Osteoblast (primary cell): Measurements from ENCODE around the gene CALD1. TPM values are rescaled to one million over a fixed set of nuclear protein-coding genes. Genes with fewer than 3 reads are reported as not detected.
A peak's percentile ranks its signal among the peaks of the same experiment; 100 is the strongest.
"Not testable (repeated sequence)": the region's sequence is repeated elsewhere in the genome, so short reads cannot be mapped to it uniquely, and the experiment has no call there.

ENCODE experiments used
- DNase-seq: peaks from one replicate; pipeline ENCODE4 v3.0.0; 2011; ENCODE audit warnings: low spot score, mixed read lengths; ENCODE audit not compliant: insufficient read length; ENCODE audit errors: missing footprints
- H2AFZ ChIP-seq: 2 replicates; pipeline ENCODE4 v1.6.0; 2011; ENCODE audit warnings: mild to moderate bottlenecking, low read length
- H3K27ac ChIP-seq: 2 replicates; pipeline ENCODE4 v1.5.1; 2011; ENCODE audit warnings: mild to moderate bottlenecking, low read depth, low read length, moderate library complexity
- H3K27me3 ChIP-seq: 2 replicates; pipeline ENCODE4 v1.6.0; 2012; ENCODE audit warnings: mild to moderate bottlenecking, control low read depth, inconsistent platforms, low read length, moderate library complexity; ENCODE audit not compliant: insufficient read depth
- H3K36me3 ChIP-seq: 2 replicates; pipeline ENCODE4 v1.5.1; 2011; ENCODE audit warnings: mild to moderate bottlenecking, low read length, control low read depth, moderate library complexity; ENCODE audit not compliant: insufficient read depth
- H3K4me1 ChIP-seq: 2 replicates; pipeline ENCODE4 v1.5.1; 2011; ENCODE audit warnings: mild to moderate bottlenecking, low read length, control low read depth, moderate library complexity; ENCODE audit not compliant: insufficient read depth
- H3K4me2 ChIP-seq: 2 replicates; pipeline ENCODE4 v1.6.0; 2011; ENCODE audit warnings: mild to moderate bottlenecking, low read length; ENCODE audit not compliant: insufficient read depth
- H3K4me3 ChIP-seq: fragments of 200-600 bp; sonication (generic); 3 replicates; pipeline ENCODE4 v1.5.1; 2012; ENCODE audit warnings: mild to moderate bottlenecking, low read length, inconsistent platforms; ENCODE audit not compliant: insufficient read depth
- H3K79me2 ChIP-seq: 2 replicates; pipeline ENCODE4 v1.6.0; 2012; ENCODE audit warnings: mild to moderate bottlenecking, low read length, control low read depth, inconsistent platforms; ENCODE audit not compliant: insufficient read depth
- H3K9me3 ChIP-seq: 2 replicates; pipeline ENCODE4 v1.5.1; 2011; ENCODE audit warnings: low read depth, low read length, control low read depth
- H4K20me1 ChIP-seq: 2 replicates; pipeline ENCODE4 v1.6.0; 2012; ENCODE audit warnings: mild to moderate bottlenecking, low read length, control low read depth; ENCODE audit not compliant: insufficient read depth
- CTCF ChIP-seq: IDR thresholded peaks from 2 replicates; pipeline ENCODE4 v1.5.1; 2011; ENCODE audit warnings: mild to moderate bottlenecking, low read depth, low read length, moderate library complexity; ENCODE audit errors: extremely low read depth
- total RNA-seq: library from RNA; depleted of rRNA; stranded (reverse); fragments of >200 nt; gene quantifications from 2 replicates; pipeline ENCODE4 v1.2.3, GENCODE V29; 2012

The CALD1 gene
- total RNA-seq, 1 donor = 1,123 TPM

- H3K36me3 ChIP-seq = peaks cover 96% of the 10 kb centered on the region
- no peak overlapping the region for H3K4me2 ChIP-seq
- TF ChIP-seq CTCF = no peak
- no peak overlapping the region for H3K4me3 ChIP-seq
- peaks cover 3% of the 10 kb centered on the region for H3K79me2 ChIP-seq
- no peaks in the 10 kb centered on the region for H3K9me3 ChIP-seq
- DNase-seq = no peak
- no peak overlapping the region for H2AFZ ChIP-seq
- no peaks in the 10 kb centered on the region for H3K27me3 ChIP-seq
- no peaks in the 10 kb centered on the region for H4K20me1 ChIP-seq
- no peaks in the 10 kb centered on the region for H3K4me1 ChIP-seq
- H3K27ac ChIP-seq = peak overlapping the region; percentile 8
Observed at GRCh38 chr7:134962270-134962780, 182.9 kb downstream of the CALD1 start.

- DNase-seq = no peak
- Histone ChIP-seq H3K36me3 (peaks cover 95% of the 10 kb centered on the region), H3K4me1 (no peaks in the 10 kb centered on the region), H3K79me2 (peaks cover 3% of the 10 kb centered on the region), H3K9me3 (no peaks in the 10 kb centered on the region), H3K4me3 (no peak overlapping the region), H3K27me3 (no peaks in the 10 kb centered on the region), H3K4me2 (no peak overlapping the region), H3K27ac (peak overlapping the region; percentile 8), H2AFZ (no peak overlapping the region), H4K20me1 (no peaks in the 10 kb centered on the region)
- no peak for TF ChIP-seq CTCF
Observed at GRCh38 chr7:134963036-134963435, 183.6 kb downstream of the CALD1 start.

GRCh38 chr7:134966691-134967090 lies 187.3 kb downstream of the CALD1 start:
- TF ChIP-seq CTCF = no peak
- Histone ChIP-seq H3K36me3 (peaks cover 82% of the 10 kb centered on the region), H3K27ac (no peak overlapping the region), H2AFZ (no peak overlapping the region), H3K9me3 (no peaks in the 10 kb centered on the region), H3K27me3 (no peaks in the 10 kb centered on the region), H3K4me1 (no peaks in the 10 kb centered on the region), H3K79me2 (no peaks in the 10 kb centered on the region), H3K4me3 (no peak overlapping the region), H3K4me2 (no peak overlapping the region), H4K20me1 (no peaks in the 10 kb centered on the region)
- DNase-seq = no peak

GRCh38 chr7:134968110-134968509 lies 188.7 kb downstream of the CALD1 start:
- H3K9me3 ChIP-seq = no peaks in the 10 kb centered on the region
- no peak overlapping the region for H2AFZ ChIP-seq
- DNase-seq = no peak
- no peaks in the 10 kb centered on the region for H4K20me1 ChIP-seq
- H3K4me3 ChIP-seq = no peak overlapping the region
- no peaks in the 10 kb centered on the region for H3K4me1 ChIP-seq
- no peak for TF ChIP-seq CTCF
- no peak overlapping the region for H3K4me2 ChIP-seq
- no peak overlapping the region for H3K27ac ChIP-seq
- no peaks in the 10 kb centered on the region for H3K79me2 ChIP-seq
- H3K36me3 ChIP-seq = peaks cover 68% of the 10 kb centered on the region
- no peaks in the 10 kb centered on the region for H3K27me3 ChIP-seq

GRCh38 chr7:134981645-134982044 lies 202.2 kb downstream of the CALD1 start:
- H3K27me3 ChIP-seq, H3K79me2 ChIP-seq: not testable (repeated sequence)

More at GRCh38 chr7:134981645-134982044, 202.2 kb downstream of the CALD1 start:
- not testable (repeated sequence) for H2AFZ ChIP-seq, H3K9me3 ChIP-seq, H4K20me1 ChIP-seq, H3K36me3 ChIP-seq, H3K4me3 ChIP-seq, H3K4me1 ChIP-seq, DNase-seq, H3K27ac ChIP-seq, H3K4me2 ChIP-seq
